Tongue (tissue), 1 donor: ENCODE measurements around the gene EDEM3. TPM values are rescaled to one million over a fixed set of nuclear protein-coding genes. Genes with fewer than 3 reads are reported as not detected.

ENCODE experiments used
- total RNA-seq: library from RNA; depleted of rRNA; stranded (reverse); fragments of >200 nt; gene quantifications from one replicate; pipeline ENCODE4 v1.2.3, GENCODE V29; 2014

EDEM3 gene
- total RNA-seq, 1 donor from 2014 or later: 42.3 TPM

Other genes starting within 250 kb of the EDEM3 start
- gene NIBAN1, start 219.7 kb upstream of the EDEM3 start, total RNA-seq: 65.8 TPM